ENCODE results near the gene TENT5C. TPM values are rescaled to one million over a fixed set of nuclear protein-coding genes. Genes with fewer than 3 reads are reported as not detected.

Gene TENT5C
- total RNA-seq, 1 donor from 2014 or later: 59.3 TPM

DNA sequence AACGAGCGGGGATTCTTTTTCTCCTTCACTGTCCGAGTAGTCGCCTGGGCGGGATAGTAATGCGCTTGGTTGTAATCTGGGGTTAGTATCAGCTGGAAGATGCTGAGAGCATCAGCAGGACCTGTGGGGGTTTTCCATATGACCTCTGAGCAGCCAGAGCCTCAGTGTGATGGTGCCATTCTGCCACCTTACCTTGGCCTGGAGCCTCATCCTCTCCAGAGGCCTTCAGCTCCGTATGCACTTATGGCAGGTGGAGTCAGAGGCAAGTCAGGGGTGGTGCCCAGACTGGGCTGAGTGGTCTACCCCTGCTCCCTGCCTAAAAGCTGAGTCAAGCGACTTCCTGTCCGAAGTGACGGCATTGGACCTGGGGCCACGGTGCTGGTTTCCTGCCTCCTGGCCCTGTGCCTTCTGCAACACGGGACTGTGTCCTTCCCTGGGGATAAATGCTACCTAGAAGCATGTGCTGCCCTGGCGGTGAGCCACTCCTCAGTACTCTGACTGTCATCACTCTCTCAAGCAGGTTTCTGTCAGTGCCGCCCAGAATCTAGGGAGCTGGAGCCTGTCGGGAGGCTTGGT is 24.7 kb downstream of the TENT5C start:
- TF ChIP-seq, protein P1, sequence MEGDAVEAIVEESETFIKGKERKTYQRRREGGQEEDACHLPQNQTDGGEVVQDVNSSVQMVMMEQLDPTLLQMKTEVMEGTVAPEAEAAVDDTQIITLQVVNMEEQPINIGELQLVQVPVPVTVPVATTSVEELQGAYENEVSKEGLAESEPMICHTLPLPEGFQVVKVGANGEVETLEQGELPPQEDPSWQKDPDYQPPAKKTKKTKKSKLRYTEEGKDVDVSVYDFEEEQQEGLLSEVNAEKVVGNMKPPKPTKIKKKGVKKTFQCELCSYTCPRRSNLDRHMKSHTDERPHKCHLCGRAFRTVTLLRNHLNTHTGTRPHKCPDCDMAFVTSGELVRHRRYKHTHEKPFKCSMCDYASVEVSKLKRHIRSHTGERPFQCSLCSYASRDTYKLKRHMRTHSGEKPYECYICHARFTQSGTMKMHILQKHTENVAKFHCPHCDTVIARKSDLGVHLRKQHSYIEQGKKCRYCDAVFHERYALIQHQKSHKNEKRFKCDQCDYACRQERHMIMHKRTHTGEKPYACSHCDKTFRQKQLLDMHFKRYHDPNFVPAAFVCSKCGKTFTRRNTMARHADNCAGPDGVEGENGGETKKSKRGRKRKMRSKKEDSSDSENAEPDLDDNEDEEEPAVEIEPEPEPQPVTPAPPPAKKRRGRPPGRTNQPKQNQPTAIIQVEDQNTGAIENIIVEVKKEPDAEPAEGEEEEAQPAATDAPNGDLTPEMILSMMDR (IDR thresholded peaks at IDR 0.05): no peak
- ATAC-seq (ENCODE audit: low read depth) (no peak), DNase-seq (no peak)
- ChIA-PET CTCF (interaction anchor here (0.9 to 1.5 kb wide), 3 partner anchors 12 to 44 kb away, joined by 3 to 4 read pairs (median 3); no protein-coding TSS in a partner anchor), POLR2A (interaction anchor here (0.9 to 40.7 kb wide), 3 partner anchors 13 to 28 kb away, joined by 4 to 1269 read pairs (median 248); partner anchors contain the start of gene TENT5C)
- intact Hi-C loops (cut with micrococcal nuclease): no loop called here
- H3K4me1 Mint-ChIP-seq: peaks cover 94% of the 10 kb centered on the region
- no peak overlapping the region for H3K4me3 Mint-ChIP-seq
- H3K27me3 Mint-ChIP-seq: no peaks in the 10 kb centered on the region
- H3K36me3 Mint-ChIP-seq (ENCODE audit: low read depth): peaks cover 31% of the 10 kb centered on the region
- peak overlapping the region; percentile 31 for H3K27ac Mint-ChIP-seq
- H3K9me3 Mint-ChIP-seq: no peaks in the 10 kb centered on the region

DNA sequence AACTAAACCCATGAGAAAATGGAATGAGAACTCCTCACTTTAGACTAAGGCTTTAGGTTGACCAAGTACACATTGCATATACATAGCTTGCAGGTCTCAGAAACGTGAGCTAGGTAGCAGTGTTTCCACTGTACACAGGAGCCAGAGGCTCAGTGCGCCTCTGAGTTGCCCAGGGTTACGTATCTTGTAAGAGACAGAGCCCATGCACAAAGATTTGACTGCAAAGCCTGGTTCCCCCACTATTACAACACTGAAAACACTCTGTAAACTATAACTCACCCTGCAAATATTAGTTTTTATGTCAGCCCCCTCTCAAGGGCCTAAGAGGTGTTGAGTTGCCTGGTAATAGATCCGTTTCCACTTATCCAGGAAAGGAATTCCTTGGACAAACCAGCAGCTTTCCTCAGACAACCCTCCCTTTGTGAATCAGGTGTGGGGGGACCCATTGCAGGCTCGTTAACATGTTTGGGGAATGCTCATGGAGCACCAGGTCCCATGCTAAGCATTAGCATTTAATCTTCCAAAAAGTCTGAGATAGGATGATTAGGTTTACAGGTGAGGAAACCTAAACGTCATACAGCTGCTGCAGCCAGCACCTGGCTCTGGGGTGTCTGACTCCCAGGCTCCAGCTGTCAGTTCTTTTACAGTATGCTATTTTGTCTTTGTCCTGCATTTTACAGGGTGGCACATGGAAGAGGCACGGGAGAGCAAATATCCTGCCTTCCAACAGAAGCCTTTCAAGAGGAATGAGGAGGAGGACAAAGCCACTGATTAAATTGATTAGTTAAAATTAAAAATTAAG is 25.7 kb downstream of the TENT5C start:
- Mint-ChIP-seq H3K36me3 (ENCODE audit: low read depth) (peaks cover 21% of the 10 kb centered on the region), H3K4me3 (no peak overlapping the region), H3K27me3 (no peaks in the 10 kb centered on the region), H3K27ac (no peak overlapping the region), H3K4me1 (peaks cover 95% of the 10 kb centered on the region), H3K9me3 (no peaks in the 10 kb centered on the region)
- TF ChIP-seq, protein P1 (IDR thresholded peaks at IDR 0.05): no peak
- DNase-seq: no peak
- POLR2A ChIA-PET: interaction anchor here (0.9 to 40.7 kb wide), 3 partner anchors 14 to 27 kb away, joined by 4 to 1269 read pairs (median 248); partner anchors contain the start of gene TENT5C
- CTCF ChIA-PET: interaction anchor here (0.9 kb wide), 1 partner anchor 43 kb away, joined by 3 read pairs; no protein-coding TSS in a partner anchor
- intact Hi-C loops (cut with micrococcal nuclease): no loop called here
- ATAC-seq (ENCODE audit: low read depth): no peak

DNA sequence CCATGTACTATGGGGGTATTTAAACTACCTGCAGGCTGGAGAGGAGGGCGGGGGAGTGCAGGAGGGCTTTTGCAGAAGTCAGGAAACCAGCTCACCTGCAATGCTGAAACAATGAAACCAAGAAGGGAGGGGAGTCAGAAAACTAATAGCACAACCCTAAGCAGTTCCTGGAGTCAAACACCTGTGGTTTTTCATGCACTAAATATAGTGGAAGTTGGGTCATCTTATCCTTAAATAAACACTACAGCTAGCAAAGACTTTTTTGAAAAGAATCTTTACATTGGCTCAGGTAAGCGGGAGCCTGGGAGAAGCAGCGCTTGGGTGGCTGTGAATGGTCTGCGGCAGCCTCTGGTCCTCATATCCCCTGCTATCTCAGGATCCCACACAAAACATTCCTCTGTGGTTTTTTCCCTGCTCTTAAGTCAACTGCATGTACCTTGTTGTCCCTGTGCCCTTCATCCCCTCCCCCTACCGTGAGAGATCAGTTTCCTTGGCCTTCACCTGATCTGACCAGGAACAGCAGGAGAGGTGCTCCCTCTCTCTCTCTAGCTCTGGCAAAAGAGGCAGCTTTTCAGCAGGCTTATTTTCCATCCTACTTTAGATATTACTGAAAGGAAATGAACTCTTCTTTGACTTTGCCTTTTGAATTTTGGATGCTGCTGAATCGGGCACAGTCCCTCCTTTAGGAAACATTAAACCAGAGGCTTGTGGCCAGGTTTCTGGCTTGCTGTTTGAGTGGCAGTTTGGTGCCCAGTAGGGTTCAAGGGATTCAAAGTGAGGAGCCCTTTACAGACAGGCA is 26.6 kb downstream of the TENT5C start:
- DNase-seq (no peak), ATAC-seq (ENCODE audit: low read depth) (no peak)
- Mint-ChIP-seq H3K9me3 (no peaks in the 10 kb centered on the region), H3K36me3 (ENCODE audit: low read depth) (peaks cover 14% of the 10 kb centered on the region), H3K27ac (no peak overlapping the region), H3K4me1 (peaks cover 95% of the 10 kb centered on the region), H3K27me3 (no peaks in the 10 kb centered on the region), H3K4me3 (peak overlapping the region; percentile 15)
- TF ChIP-seq, protein P1 (IDR thresholded peaks at IDR 0.05): no peak
- CTCF ChIA-PET: interaction anchor here (1.2 kb wide), 1 partner anchor 40 kb away, joined by 3 read pairs; no protein-coding TSS in a partner anchor
- intact Hi-C loops (cut with micrococcal nuclease): no loop called here
- POLR2A ChIA-PET: interaction anchor here (0.6 to 40.7 kb wide), 5 partner anchors 15 to 1063 kb away, joined by 3 to 1269 read pairs (median 5); partner anchors contain the start of gene TENT5C

DNA sequence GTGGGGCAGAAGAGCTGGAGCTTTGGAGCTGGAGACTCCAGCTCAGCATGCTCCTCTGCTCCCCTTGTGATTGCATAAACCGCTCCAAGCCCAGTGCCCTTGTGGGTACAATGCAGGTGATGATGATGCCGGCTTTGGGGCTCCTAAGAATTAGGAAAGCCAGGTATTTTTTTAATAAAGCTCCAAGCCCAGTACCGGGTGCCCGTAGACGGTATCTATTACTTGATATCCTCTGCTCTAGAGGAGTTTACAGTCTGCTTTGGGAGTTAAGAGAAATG is 27.2 kb downstream of the TENT5C start:
- ATAC-seq (ENCODE audit: low read depth) (no peak), DNase-seq (no peak)
- Mint-ChIP-seq H3K4me3 (peak overlapping the region; percentile 4), H3K27me3 (no peaks in the 10 kb centered on the region), H3K4me1 (peaks cover 95% of the 10 kb centered on the region), H3K9me3 (no peaks in the 10 kb centered on the region), H3K27ac (no peak overlapping the region), H3K36me3 (ENCODE audit: low read depth) (peaks cover 10% of the 10 kb centered on the region)
- intact Hi-C loops (cut with micrococcal nuclease): no loop called here
- POLR2A ChIA-PET: interaction anchor here (0.6 to 40.7 kb wide), 4 partner anchors 16 to 1064 kb away, joined by 3 to 1269 read pairs (median 126); partner anchors contain the start of gene TENT5C
- TF ChIP-seq, protein P1 (IDR thresholded peaks at IDR 0.05): no peak
- CTCF ChIA-PET: interaction anchor here (1.0 to 1.2 kb wide), 2 partner anchors 40 to 41 kb away, joined by 3 to 4 read pairs; no protein-coding TSS in a partner anchor

Measured in activated B cell treated with CpG ODN at 0.5 μM for 24 hours (primary cell).